Measurements from ENCODE around the gene POU6F2. TPM values are rescaled to one million over a fixed set of nuclear protein-coding genes. Genes with fewer than 3 reads are reported as not detected.

Gene POU6F2
- total and polyA plus RNA-seq, 2 experiments from 2014 or later: not detected

DNA sequence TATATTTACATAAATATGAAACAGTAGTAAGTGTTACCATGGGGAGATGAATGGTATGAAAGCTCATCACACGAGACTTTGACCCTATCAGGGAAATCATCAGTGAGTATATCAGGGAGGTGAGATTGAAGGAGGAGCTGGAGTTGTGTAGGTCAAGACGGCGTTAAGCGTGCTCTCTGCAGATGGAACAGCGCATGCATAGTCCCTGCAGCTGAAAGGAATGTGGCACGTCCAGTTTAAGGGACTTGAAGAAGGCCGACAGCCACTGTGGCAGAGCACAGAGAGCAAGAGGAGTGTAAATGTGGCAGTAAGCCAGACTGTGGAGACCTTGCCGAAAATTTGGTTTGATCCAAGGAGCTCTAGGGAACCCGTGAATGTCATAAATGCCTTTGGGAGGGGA is 38.9 kb downstream of the POU6F2 start:
- Histone ChIP-seq H3K4me2 (ENCODE audit: unreplicated experiment) (no peak overlapping the region), H3K27me3 (replicated peaks; ENCODE audit: insufficient read depth) (no peaks in the 10 kb centered on the region), H3K27ac (no peak overlapping the region), H3F3A (ENCODE audit: insufficient read depth) (no peaks in the 10 kb centered on the region), H3K4me1 (ENCODE audit: insufficient read depth) (no peaks in the 10 kb centered on the region), H3K36me3 (ENCODE audit: low read depth) (no peaks in the 10 kb centered on the region), H3K9ac (no peak overlapping the region), H3K9me3 (ENCODE audit: low read depth) (no peaks in the 10 kb centered on the region), H4K20me1 (ENCODE audit: insufficient read depth) (no peaks in the 10 kb centered on the region), H3K79me2 (ENCODE audit: insufficient read depth) (no peaks in the 10 kb centered on the region), H2AFZ (no peak overlapping the region), H3K4me3 (no peak overlapping the region), H3K9me2 (ENCODE audit: insufficient read depth) (no peaks in the 10 kb centered on the region)
- no peak for DNase-seq
- WGBS, 2 experiments (ENCODE audit: low coverage in 1 of 2, low lambda C conversion rate in 2 of 2, missing lambda C conversion rate in 2 of 2): 59 to 63% methylated on average over 9 of the region's 9 CpGs
- no peak for TF ChIP-seq EZH2 (IDR thresholded peaks at IDR 0.05; ENCODE audit: insufficient read depth, poor library complexity, severe bottlenecking)
- TF ChIP-seq EZH2phosphoT487 (IDR thresholded peaks at IDR 0.05; ENCODE audit: insufficient read depth, low read depth): no peak
- in situ Hi-C loops (cut with MboI): no loop called here

DNA sequence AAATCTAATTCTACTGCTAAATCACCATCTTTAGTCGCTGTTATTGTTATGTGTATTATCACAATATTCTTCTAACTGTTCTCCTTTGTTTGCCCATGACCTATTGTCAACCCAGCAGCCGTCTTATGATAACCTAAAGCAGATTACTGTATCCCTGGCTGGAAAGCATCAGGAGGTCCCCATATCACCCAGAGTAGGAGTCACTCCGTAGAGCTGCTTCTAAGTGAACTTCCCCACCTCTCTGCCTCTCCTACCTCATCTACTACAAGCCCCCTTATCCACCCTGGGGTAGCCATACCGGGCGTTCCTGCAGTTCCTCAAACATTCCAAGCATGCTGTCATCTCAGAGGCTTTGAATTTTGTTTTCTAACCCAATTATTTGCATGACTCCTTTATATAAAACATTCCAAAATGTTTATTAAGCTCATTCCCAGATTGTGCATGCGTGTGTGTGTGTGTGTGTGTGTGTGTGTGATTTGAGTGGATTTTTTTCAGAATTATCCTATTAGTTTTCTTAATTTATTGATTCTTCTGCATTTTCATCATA is 39.7 kb downstream of the POU6F2 start:
- no peaks in the 10 kb centered on the region for H3K4me1 ChIP-seq (ENCODE audit: insufficient read depth)
- no peaks in the 10 kb centered on the region for H3K9me3 ChIP-seq (ENCODE audit: low read depth)
- no peaks in the 10 kb centered on the region for H3F3A ChIP-seq (ENCODE audit: insufficient read depth)
- H3K27me3 ChIP-seq (replicated peaks; ENCODE audit: insufficient read depth): no peaks in the 10 kb centered on the region
- in situ Hi-C loops (cut with MboI): no loop called here
- H3K36me3 ChIP-seq (ENCODE audit: low read depth): no peaks in the 10 kb centered on the region
- H4K20me1 ChIP-seq (ENCODE audit: insufficient read depth): no peaks in the 10 kb centered on the region
- no peak overlapping the region for H3K27ac ChIP-seq
- no peak overlapping the region for H2AFZ ChIP-seq
- no peak overlapping the region for H3K4me2 ChIP-seq (ENCODE audit: unreplicated experiment)
- whole genome bisulfite sequencing, 2 experiments (ENCODE audit: low coverage in 1 of 2, low lambda C conversion rate in 2 of 2, missing lambda C conversion rate in 2 of 2): 23 to 31% methylated on average over 6 of the region's 6 CpGs
- DNase-seq: no peak
- H3K4me3 ChIP-seq: no peak overlapping the region
- H3K79me2 ChIP-seq (ENCODE audit: insufficient read depth): no peaks in the 10 kb centered on the region
- H3K9ac ChIP-seq: no peak overlapping the region
- no peak for TF ChIP-seq EZH2phosphoT487 (IDR thresholded peaks at IDR 0.05; ENCODE audit: insufficient read depth, low read depth)
- TF ChIP-seq EZH2 (IDR thresholded peaks at IDR 0.05; ENCODE audit: insufficient read depth, poor library complexity, severe bottlenecking): no peak
- H3K9me2 ChIP-seq (ENCODE audit: insufficient read depth): no peaks in the 10 kb centered on the region

DNA sequence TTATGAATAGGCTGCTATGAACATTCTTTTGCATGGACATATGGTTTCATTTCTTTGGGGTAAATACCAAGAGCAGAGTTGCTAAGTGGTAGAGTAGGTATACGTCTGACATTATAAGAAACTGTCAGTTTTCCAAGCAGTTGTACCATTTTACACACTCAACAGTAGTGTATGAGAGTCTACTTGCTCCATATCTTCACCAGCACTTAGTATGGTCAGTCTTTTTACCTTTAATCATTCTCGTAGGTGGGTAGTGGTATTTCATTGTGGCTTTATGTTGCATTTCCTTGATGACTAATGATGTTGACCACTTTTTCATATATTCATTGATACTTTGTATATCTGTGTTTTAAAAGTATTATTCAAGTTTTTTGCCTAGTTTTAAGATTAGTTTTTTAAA is 45.1 kb downstream of the POU6F2 start:
- no peaks in the 10 kb centered on the region; the same call in 1 of the 2 replicates for H3K9me2 ChIP-seq (ENCODE audit: insufficient read depth)
- in situ Hi-C loops (cut with MboI): no loop called here
- H3K27ac ChIP-seq: no peak overlapping the region
- H3K9ac ChIP-seq: no peak overlapping the region
- H3K27me3 ChIP-seq (replicated peaks; ENCODE audit: insufficient read depth): no peaks in the 10 kb centered on the region
- 65 to 68% methylated on average over 2 of the region's 2 CpGs for WGBS, 2 experiments (ENCODE audit: low coverage in 1 of 2, low lambda C conversion rate in 2 of 2, missing lambda C conversion rate in 2 of 2)
- no peaks in the 10 kb centered on the region for H3K4me1 ChIP-seq (ENCODE audit: insufficient read depth)
- H3F3A ChIP-seq (ENCODE audit: insufficient read depth): no peaks in the 10 kb centered on the region
- no peaks in the 10 kb centered on the region for H4K20me1 ChIP-seq (ENCODE audit: insufficient read depth)
- no peak overlapping the region for H3K4me3 ChIP-seq
- H3K36me3 ChIP-seq (ENCODE audit: low read depth): no peaks in the 10 kb centered on the region
- DNase-seq: no peak
- no peaks in the 10 kb centered on the region for H3K9me3 ChIP-seq (ENCODE audit: low read depth)
- H3K79me2 ChIP-seq (ENCODE audit: insufficient read depth): no peaks in the 10 kb centered on the region
- H2AFZ ChIP-seq: no peak overlapping the region
- TF ChIP-seq EZH2phosphoT487 (IDR thresholded peaks at IDR 0.05; ENCODE audit: insufficient read depth, low read depth) (no peak), EZH2 (IDR thresholded peaks at IDR 0.05; ENCODE audit: insufficient read depth, poor library complexity, severe bottlenecking) (no peak)
- H3K4me2 ChIP-seq (ENCODE audit: unreplicated experiment): no peak overlapping the region

DNA sequence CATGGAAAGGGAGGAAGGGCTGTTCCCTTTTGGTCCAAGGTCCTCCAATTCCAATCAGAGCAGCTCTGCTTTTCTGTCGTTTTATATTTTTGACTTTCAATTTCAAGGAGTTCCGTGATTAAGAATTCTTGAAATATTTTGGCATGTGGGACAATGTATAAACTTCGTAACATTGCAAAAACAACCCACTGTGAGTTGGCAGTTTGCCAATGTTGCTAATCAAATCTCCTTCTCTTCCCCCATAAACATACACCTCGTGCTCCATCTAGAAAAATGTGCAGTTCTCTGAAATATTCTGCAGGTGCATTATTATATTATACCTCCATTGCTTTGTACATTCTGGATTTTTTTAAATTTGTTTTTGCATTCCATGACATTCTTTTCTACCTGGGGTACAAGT is 49.8 kb downstream of the POU6F2 start:
- TF ChIP-seq EZH2 (IDR thresholded peaks at IDR 0.05; ENCODE audit: insufficient read depth, poor library complexity, severe bottlenecking) (no peak), EZH2phosphoT487 (IDR thresholded peaks at IDR 0.05; ENCODE audit: insufficient read depth, low read depth) (no peak)
- Histone ChIP-seq H3K4me2 (ENCODE audit: unreplicated experiment) (no peak overlapping the region), H3K9ac (no peak overlapping the region), H3K4me3 (no peak overlapping the region), H3K27ac (no peak overlapping the region), H3K4me1 (ENCODE audit: insufficient read depth) (no peaks in the 10 kb centered on the region), H3K27me3 (replicated peaks; ENCODE audit: insufficient read depth) (no peaks in the 10 kb centered on the region), H3K36me3 (ENCODE audit: low read depth) (no peaks in the 10 kb centered on the region), H3K9me2 (ENCODE audit: insufficient read depth) (no peaks in the 10 kb centered on the region; the same call in 1 of the 2 replicates), H3F3A (ENCODE audit: insufficient read depth) (no peaks in the 10 kb centered on the region), H3K79me2 (ENCODE audit: insufficient read depth) (no peaks in the 10 kb centered on the region), H2AFZ (no peak overlapping the region), H3K9me3 (ENCODE audit: low read depth) (no peaks in the 10 kb centered on the region), H4K20me1 (ENCODE audit: insufficient read depth) (no peaks in the 10 kb centered on the region)
- in situ Hi-C loops (cut with MboI): no loop called here
- WGBS, 2 experiments (ENCODE audit: low coverage in 1 of 2, low lambda C conversion rate in 2 of 2, missing lambda C conversion rate in 2 of 2): 25 to 32% methylated on average over 4 of the region's 4 CpGs
- no peak for DNase-seq
